ENCODE data around the gene WIPF1.

- TF ChIP-seq ZNF274 (IDR thresholded peaks at IDR 0.05; ENCODE audit: low read depth, low read length) (no peak), YY1 (IDR thresholded peaks at IDR 0.05; ENCODE audit: insufficient read depth, insufficient read length) (no peak), SUZ12 (IDR thresholded peaks at IDR 0.05; ENCODE audit: extremely low read depth, insufficient read depth, insufficient read length) (no peak)
These were observed 70.4 kb downstream of the WIPF1 start for GRCh38 chr2:174527101-174527721.

Measured in NT2/D1 (cell line).